H9 (cell line): ENCODE measurements around the gene KIF1A. TPM values are rescaled to one million over a fixed set of nuclear protein-coding genes. Genes with fewer than 3 reads are reported as not detected.

Experiments used
- DNase-seq: peaks from one replicate; pipeline ENCODE4 v3.0.0-alpha.2; 2017
- H2AFZ ChIP-seq: one replicate; pipeline ENCODE4 v1.6.1; 2013; ENCODE audit warnings: mild to moderate bottlenecking, low read length, control low read depth, moderate library complexity
- H2AK5ac ChIP-seq: 2 replicates; pipeline ENCODE4 v1.6.1; 2013; ENCODE audit warnings: low read length, control low read depth, mixed read lengths; ENCODE audit not compliant: insufficient read length
- H2BK120ac ChIP-seq: one replicate; pipeline ENCODE4 v1.6.1; 2013; ENCODE audit warnings: low read depth, mild to moderate bottlenecking, low read length, control low read depth, inconsistent platforms; ENCODE audit not compliant: poor library complexity, severe bottlenecking
- H2BK12ac ChIP-seq: 2 replicates; pipeline ENCODE4 v1.6.1; 2013; ENCODE audit warnings: low read length, control low read depth, mixed read lengths, low read depth; ENCODE audit not compliant: insufficient read length
- H2BK15ac ChIP-seq: 2 replicates; pipeline ENCODE4 v1.6.1; 2013; ENCODE audit warnings: low read depth, low read length, control low read depth
- H2BK20ac ChIP-seq: one replicate; pipeline ENCODE4 v1.6.1; 2013; ENCODE audit warnings: low read depth, mild to moderate bottlenecking, low read length, control low read depth, inconsistent platforms; ENCODE audit not compliant: poor library complexity, severe bottlenecking
- H2BK5ac ChIP-seq: 2 replicates; pipeline ENCODE4 v1.6.1; 2013; ENCODE audit warnings: low read length, control low read depth, mixed read lengths; ENCODE audit not compliant: insufficient read length
- H3K14ac ChIP-seq: 2 replicates; pipeline ENCODE4 v1.6.1; 2013; ENCODE audit warnings: low read length, control low read depth; ENCODE audit not compliant: insufficient read depth
- H3K18ac ChIP-seq: 2 replicates; pipeline ENCODE4 v1.6.1; 2013; ENCODE audit warnings: low read depth, mild to moderate bottlenecking, mixed read lengths, low read length, control low read depth; ENCODE audit not compliant: insufficient read length
- H3K23ac ChIP-seq: 2 replicates; pipeline ENCODE4 v1.6.1; 2013; ENCODE audit warnings: low read length, control low read depth, mixed read lengths, low read depth; ENCODE audit not compliant: insufficient read length
- H3K23me2 ChIP-seq: 2 replicates; pipeline ENCODE4 v1.6.1; 2013; ENCODE audit warnings: low read depth, mild to moderate bottlenecking, mixed read lengths, low read length, control low read depth; ENCODE audit not compliant: insufficient read length, poor library complexity, severe bottlenecking
- H3K27ac ChIP-seq: 2 replicates; pipeline ENCODE4 v1.5.1; 2013; ENCODE audit warnings: low read length, control low read depth, mixed read lengths, low read depth; ENCODE audit not compliant: insufficient read length
- H3K27me3 ChIP-seq: 2 replicates; pipeline ENCODE4 v1.6.1; 2013; ENCODE audit warnings: low read length, control low read depth, inconsistent platforms; ENCODE audit not compliant: insufficient read depth
- H3K4ac ChIP-seq: 2 replicates; pipeline ENCODE4 v1.6.1; 2013; ENCODE audit warnings: low read depth, mild to moderate bottlenecking, control low read depth, inconsistent platforms, low read length, moderate library complexity
- H3K4me1 ChIP-seq: 2 replicates; pipeline ENCODE4 v1.6.1; 2013; ENCODE audit warnings: low read length, control low read depth, inconsistent platforms; ENCODE audit not compliant: insufficient read depth
- H3K4me2 ChIP-seq: 2 replicates; pipeline ENCODE4 v1.6.1; 2013; ENCODE audit warnings: low read length, control low read depth, mixed read lengths; ENCODE audit not compliant: insufficient read length, insufficient read depth
- H3K56ac ChIP-seq: 2 replicates; pipeline ENCODE4 v1.6.1; 2013; ENCODE audit warnings: low read depth, mild to moderate bottlenecking, mixed read lengths, low read length, control low read depth; ENCODE audit not compliant: insufficient read length
- H3K79me1 ChIP-seq: 2 replicates; pipeline ENCODE4 v1.6.1; 2013; ENCODE audit warnings: low read depth, mild to moderate bottlenecking, moderate library complexity, low read length, control low read depth, inconsistent platforms; ENCODE audit not compliant: insufficient read depth, poor library complexity, severe bottlenecking
- H3K79me2 ChIP-seq: 2 replicates; pipeline ENCODE4 v1.6.1; 2013; ENCODE audit warnings: low read length, control low read depth, inconsistent platforms; ENCODE audit not compliant: insufficient read depth
- H3K9ac ChIP-seq: 2 replicates; pipeline ENCODE4 v1.6.1; 2013; ENCODE audit warnings: low read length, control low read depth, mixed read lengths; ENCODE audit not compliant: insufficient read length; ENCODE audit errors: extremely low read depth
- H3K9me3 ChIP-seq: one replicate; pipeline ENCODE4 v1.6.1; 2013; ENCODE audit warnings: low read depth, low read length, inconsistent platforms; ENCODE audit not compliant: control insufficient read depth
- H3T11ph ChIP-seq: one replicate; pipeline ENCODE4 v1.6.1; 2013; ENCODE audit warnings: mild to moderate bottlenecking, low read length, control low read depth, inconsistent platforms
- H4K20me1 ChIP-seq: one replicate; pipeline ENCODE4 v1.6.1; 2013; ENCODE audit not compliant: control insufficient read depth, insufficient read length, insufficient read depth
- H4K5ac ChIP-seq: 2 replicates; pipeline ENCODE4 v1.6.1; 2013; ENCODE audit warnings: low read depth, mild to moderate bottlenecking, mixed read lengths, low read length, control low read depth; ENCODE audit not compliant: insufficient read length
- H4K8ac ChIP-seq: replicated peaks from 2 replicates; pipeline ENCODE4 v1.6.1; 2013; ENCODE audit warnings: low read length, control low read depth, mixed read lengths, low read depth; ENCODE audit not compliant: insufficient read length
- H4K91ac ChIP-seq: 2 replicates; pipeline ENCODE4 v1.6.1; 2013; ENCODE audit warnings: low read depth, mild to moderate bottlenecking, moderate library complexity, mixed read lengths, low read length, control low read depth; ENCODE audit not compliant: insufficient read length
- H3K27ac Mint-ChIP-seq, 3 experiments: 2 replicates in 2 of 3; 3 replicates in 1 of 3; pipeline ENCODE4 v1.8.0; 2020 to 2021; ENCODE audit warnings: mixed read lengths in 3 of 3, mild to moderate bottlenecking in 1 of 3, moderate library complexity in 1 of 3
- H3K27me3 Mint-ChIP-seq: 2 replicates; pipeline ENCODE4 v1.8.0; 2021; ENCODE audit warnings: low read depth, mild to moderate bottlenecking, moderate library complexity, mixed read lengths
- H3K36me3 Mint-ChIP-seq, 3 experiments: 2 replicates in 2 of 3; 3 replicates in 1 of 3; pipeline ENCODE4 v1.8.0; 2020 to 2021; ENCODE audit warnings: low read depth in 3 of 3, mixed read lengths in 3 of 3; ENCODE audit not compliant: insufficient read depth in 1 of 3
- H3K4me1 Mint-ChIP-seq, 2 experiments: 2 replicates each; pipeline ENCODE4 v1.8.0; 2020; ENCODE audit warnings: mixed read lengths in 2 of 2
- H3K4me3 Mint-ChIP-seq, 2 experiments: 2 replicates in 1 of 2; 3 replicates in 1 of 2; pipeline ENCODE4 v1.8.0; 2020 to 2021; ENCODE audit warnings: mild to moderate bottlenecking in 2 of 2, mixed read lengths in 2 of 2, moderate library complexity in 1 of 2
- H3K9me3 Mint-ChIP-seq, 2 experiments: 2 replicates in 1 of 2; 3 replicates in 1 of 2; pipeline ENCODE4 v1.8.0; 2020; ENCODE audit warnings: mild to moderate bottlenecking in 2 of 2, mixed read lengths in 2 of 2, moderate library complexity in 1 of 2
- CTCF ChIP-seq: fragments of 200-600 bp; sonication (generic); conservative IDR thresholded peaks from 3 replicates; pipeline ENCODE4 v1.8.0; 2021; ENCODE audit warnings: antibody characterized with exemption, mild to moderate bottlenecking
- WGBS: extraction: QIAGEN DNeasy Blood & Tissue Kit; methylation state at CpG from one replicate; pipeline ENCODE4 v1.1.7; 2013; ENCODE audit warnings: missing lambda C conversion rate, low lambda C conversion rate, mixed read lengths; ENCODE audit not compliant: insufficient read length; ENCODE audit errors: extremely low coverage; 5-methylcytosine and 5-hydroxymethylcytosine counted together
- total RNA-seq: library from RNA; stranded (reverse); gene quantifications from 2 replicates; pipeline ENCODE4 v1.2.1, GENCODE V29; 2021

KIF1A gene
- total RNA-seq, 1 experiment from 2014 or later, result 204 TPM

GRCh38 chr2:240703417-240704341 lies 116.3 kb downstream of the KIF1A start:
- Histone ChIP-seq H4K8ac (no peak overlapping the region), H4K20me1 (no peaks in the 10 kb centered on the region), H2BK20ac (no peak overlapping the region), H3K9me3 (no peaks in the 10 kb centered on the region), H4K5ac (no peak overlapping the region), H3K56ac (no peak overlapping the region), H2BK5ac (no peak overlapping the region), H3K23me2 (no peaks in the 10 kb centered on the region), H2AK5ac (no peak overlapping the region), H3K18ac (no peak overlapping the region), H2BK15ac (no peak overlapping the region), H3K9ac (no peak overlapping the region), H3T11ph (no peak overlapping the region), H4K91ac (no peak overlapping the region), H3K23ac (no peak overlapping the region), H3K79me2 (no peaks in the 10 kb centered on the region), H2BK12ac (no peak overlapping the region), H3K4me1 (no peaks in the 10 kb centered on the region), H3K4ac (no peak overlapping the region), H3K14ac (no peak overlapping the region), H3K27ac (no peak overlapping the region), H3K4me2 (no peak overlapping the region), H3K27me3 (no peaks in the 10 kb centered on the region), H2BK120ac (no peak overlapping the region), H2AFZ (no peak overlapping the region), H3K79me1 (no peaks in the 10 kb centered on the region)
- no peak for DNase-seq
- no peaks in the 10 kb centered on the region for H3K36me3 Mint-ChIP-seq
- H3K27me3 Mint-ChIP-seq, result peaks cover 12% of the 10 kb centered on the region
- TF ChIP-seq CTCF, result no peak
- no CpG with 5 or more reads among the region's 18 CpGs for WGBS
- peaks cover 0 to 10% of the 10 kb centered on the region in 2 experiments; a peak in 3 of 4 replicates for H3K4me1 Mint-ChIP-seq
- no peak overlapping the region for H3K4me3 Mint-ChIP-seq
- no peaks in the 10 kb centered on the region for H3K9me3 Mint-ChIP-seq
- H3K27ac Mint-ChIP-seq, result no peak overlapping the region
